Measurements from ENCODE around the gene ZNF697.

DNA sequence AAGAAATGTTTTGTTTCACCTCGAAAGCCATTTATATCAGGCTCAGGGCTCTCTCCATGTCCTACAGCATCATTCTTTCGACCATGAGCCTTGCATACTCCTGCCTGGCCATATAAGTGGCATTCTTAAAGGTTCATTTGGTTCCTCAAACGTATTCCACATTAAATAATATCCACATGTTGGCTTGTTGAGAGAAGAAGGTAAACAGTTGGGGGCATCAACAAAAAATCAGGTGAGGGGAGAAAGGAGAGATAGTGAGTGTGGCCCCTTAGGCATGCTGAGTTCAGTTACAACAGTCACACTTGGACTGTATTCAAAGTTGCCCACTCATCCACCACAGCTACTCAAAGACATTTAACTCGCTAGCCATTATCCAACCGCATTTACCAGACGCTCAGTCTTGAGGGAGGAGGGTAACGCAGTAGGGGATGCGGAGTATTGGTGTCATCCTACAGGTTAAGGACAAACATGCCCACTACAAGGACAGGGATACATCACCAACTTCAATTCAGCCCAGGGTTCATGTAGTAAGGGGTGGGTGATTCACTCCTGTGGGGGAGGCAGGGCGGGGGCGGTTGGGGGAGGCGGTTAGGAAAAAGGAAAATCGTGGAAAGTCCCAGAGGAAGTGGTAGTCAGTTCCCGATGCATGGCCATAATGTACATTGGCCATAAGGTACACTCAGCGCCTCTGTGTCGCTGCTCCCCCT, 1.4 kb downstream of the ZNF697 start:
- TF ChIP-seq TCF7 (IDR thresholded peaks at IDR 0.05; ENCODE audit: borderline replicate concordance) (no peak), TFAM (CRISPR knock-in tag; conservative IDR thresholded peaks at IDR 0.05) (no peak), ZC3H8 (IDR thresholded peaks at IDR 0.05) (no peak), ZNF76 (CRISPR knock-in tag; IDR thresholded peaks at IDR 0.05; ENCODE audit: borderline replicate concordance) (no peak), DNMT1 (IDR thresholded peaks at IDR 0.05) (no peak), SP2 (IDR thresholded peaks at IDR 0.05; ENCODE audit: extremely low read depth, low read depth, low read length, poor library complexity, severe bottlenecking) (no peak), SMAD1 (IDR thresholded peaks at IDR 0.05; ENCODE audit: low read depth, low read length, partially characterized antibody) (no peak), SOX6 (IDR thresholded peaks at IDR 0.05) (no peak), JUN (IDR thresholded peaks at IDR 0.05; ENCODE audit: borderline replicate concordance, low read depth, low read length) (no peak), JUN (CRISPR knock-in tag; IDR thresholded peaks at IDR 0.05; ENCODE audit: borderline replicate concordance) (no peak), ZNF764 (CRISPR knock-in tag; IDR thresholded peaks at IDR 0.05; ENCODE audit: low read depth) (no peak), EP300 (IDR thresholded peaks at IDR 0.05; ENCODE audit: low read length) (no peak), ZNF79 (CRISPR knock-in tag; IDR thresholded peaks at IDR 0.05; ENCODE audit: low read depth) (no peak), RAD51 (IDR thresholded peaks at IDR 0.05; ENCODE audit: borderline replicate concordance, low read depth) (no peak), GABPA (tag; conservative IDR thresholded peaks at IDR 0.05; ENCODE audit: low read depth) (no peak)
